ENCODE measurements around the gene LEUTX.

Gene LEUTX

GRCh38 chr19:39788244-39788643 lies 9.6 kb downstream of the LEUTX start:
- TF ChIP-seq TEAD4 (IDR thresholded peaks at IDR 0.05) (no peak), ZBTB7A (IDR thresholded peaks at IDR 0.05; ENCODE audit: low read depth) (no peak), TCF12 (IDR thresholded peaks at IDR 0.05; ENCODE audit: low read depth) (no peak), TAF1 (IDR thresholded peaks at IDR 0.05; ENCODE audit: low read depth) (no peak), YY1 (IDR thresholded peaks at IDR 0.05; ENCODE audit: low read depth) (no peak), EGR1 (IDR thresholded peaks at IDR 0.05) (no peak), REST (IDR thresholded peaks at IDR 0.05; ENCODE audit: low read depth) (no peak), CREB1 (IDR thresholded peaks at IDR 0.05; ENCODE audit: low read depth) (no peak), RAD21 (IDR thresholded peaks at IDR 0.05; ENCODE audit: low read depth) (no peak), FOXM1 (IDR thresholded peaks at IDR 0.05; ENCODE audit: borderline replicate concordance, low read depth) (no peak), NFIC (IDR thresholded peaks at IDR 0.05) (no peak)

DNA sequence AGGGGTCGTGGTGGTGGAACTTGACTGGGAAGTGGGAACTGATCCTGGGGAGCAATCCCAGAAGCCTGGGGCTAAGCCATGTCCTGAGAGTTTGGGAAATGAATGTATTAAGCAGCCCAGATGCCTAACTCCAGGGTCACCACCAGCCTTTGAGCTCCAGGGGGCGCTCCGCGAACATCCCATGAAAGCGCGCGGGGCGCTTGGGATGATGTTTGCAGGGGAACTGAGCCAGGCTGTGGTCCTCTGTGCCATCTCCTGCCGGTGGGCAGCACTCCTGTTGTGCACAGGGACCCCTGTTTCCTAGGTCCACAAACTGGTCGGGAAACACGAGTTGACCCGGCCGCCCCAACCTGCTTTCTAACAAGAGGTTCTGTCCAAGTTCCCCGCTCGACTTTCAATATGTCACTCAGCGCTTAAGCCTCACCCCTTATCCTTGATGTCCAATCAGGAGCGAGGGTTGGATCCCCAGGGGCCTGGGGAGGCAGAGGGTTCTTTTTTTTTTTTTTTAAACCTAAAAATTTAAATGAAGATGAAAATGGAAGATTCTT lies 14.4 kb downstream of the LEUTX start:
- TF ChIP-seq REST (IDR thresholded peaks at IDR 0.05; ENCODE audit: low read depth): no peak
- no peak for TF ChIP-seq ZBTB7A (IDR thresholded peaks at IDR 0.05; ENCODE audit: low read depth)
- no peak for TF ChIP-seq FOXM1 (IDR thresholded peaks at IDR 0.05; ENCODE audit: borderline replicate concordance, low read depth)
- TF ChIP-seq EP300 (IDR thresholded peaks at IDR 0.05; ENCODE audit: borderline replicate concordance): no peak
- peak; percentile 90 for TF ChIP-seq RAD21 (IDR thresholded peaks at IDR 0.05; ENCODE audit: low read depth)
- TF ChIP-seq CREB1 (IDR thresholded peaks at IDR 0.05; ENCODE audit: low read depth): no peak
- no peak for TF ChIP-seq CEBPB (IDR thresholded peaks at IDR 0.05)
- no peak for TF ChIP-seq EGR1 (IDR thresholded peaks at IDR 0.05)
- TF ChIP-seq NFIC (IDR thresholded peaks at IDR 0.05): no peak

- TF ChIP-seq REST (IDR thresholded peaks at IDR 0.05; ENCODE audit: low read depth) (no peak), TCF12 (IDR thresholded peaks at IDR 0.05; ENCODE audit: low read depth) (no peak), TAF1 (IDR thresholded peaks at IDR 0.05; ENCODE audit: low read depth) (no peak), CREB1 (IDR thresholded peaks at IDR 0.05; ENCODE audit: low read depth) (no peak), NFIC (IDR thresholded peaks at IDR 0.05) (no peak)
- TF ChIP-seq, protein P1, sequence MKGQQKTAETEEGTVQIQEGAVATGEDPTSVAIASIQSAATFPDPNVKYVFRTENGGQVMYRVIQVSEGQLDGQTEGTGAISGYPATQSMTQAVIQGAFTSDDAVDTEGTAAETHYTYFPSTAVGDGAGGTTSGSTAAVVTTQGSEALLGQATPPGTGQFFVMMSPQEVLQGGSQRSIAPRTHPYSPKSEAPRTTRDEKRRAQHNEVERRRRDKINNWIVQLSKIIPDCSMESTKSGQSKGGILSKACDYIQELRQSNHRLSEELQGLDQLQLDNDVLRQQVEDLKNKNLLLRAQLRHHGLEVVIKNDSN (IDR thresholded peaks at IDR 0.05): no peak
These were observed 16.3 kb downstream of the LEUTX start for GRCh38 chr19:39795001-39795400.

- TF ChIP-seq TAF1 (IDR thresholded peaks at IDR 0.05; ENCODE audit: low read depth) (no peak), YY1 (IDR thresholded peaks at IDR 0.05; ENCODE audit: low read depth) (no peak), TEAD4 (IDR thresholded peaks at IDR 0.05) (no peak)
These were observed 17.4 kb downstream of the LEUTX start for GRCh38 chr19:39796000-39796498.

GRCh38 chr19:39797083-39797482 lies 18.4 kb downstream of the LEUTX start:
- TF ChIP-seq MAX (IDR thresholded peaks at IDR 0.05) (no peak), REST (IDR thresholded peaks at IDR 0.05; ENCODE audit: low read depth) (no peak), YY1 (IDR thresholded peaks at IDR 0.05; ENCODE audit: low read depth) (no peak), FOXM1 (IDR thresholded peaks at IDR 0.05; ENCODE audit: borderline replicate concordance, low read depth) (no peak), RAD21 (IDR thresholded peaks at IDR 0.05; ENCODE audit: low read depth) (no peak), EGR1 (IDR thresholded peaks at IDR 0.05) (no peak), EP300 (IDR thresholded peaks at IDR 0.05; ENCODE audit: borderline replicate concordance) (no peak), ZBTB7A (IDR thresholded peaks at IDR 0.05; ENCODE audit: low read depth) (no peak), TAF1 (IDR thresholded peaks at IDR 0.05; ENCODE audit: low read depth) (no peak), CREB1 (IDR thresholded peaks at IDR 0.05; ENCODE audit: low read depth) (no peak), CEBPB (IDR thresholded peaks at IDR 0.05) (no peak), NFIC (IDR thresholded peaks at IDR 0.05) (no peak), TCF12 (IDR thresholded peaks at IDR 0.05; ENCODE audit: low read depth) (no peak), TEAD4 (IDR thresholded peaks at IDR 0.05) (no peak)
- TF ChIP-seq, protein P1 (IDR thresholded peaks at IDR 0.05): no peak
